NCI-H1417 (cell line): ENCODE results near the gene SYS1.

Experiments used
- DNase-seq, 3 experiments: peaks; one replicate each; lab custom pipeline; 2025; lab: John Stamatoyannopoulos, UW

Gene SYS1

DNA sequence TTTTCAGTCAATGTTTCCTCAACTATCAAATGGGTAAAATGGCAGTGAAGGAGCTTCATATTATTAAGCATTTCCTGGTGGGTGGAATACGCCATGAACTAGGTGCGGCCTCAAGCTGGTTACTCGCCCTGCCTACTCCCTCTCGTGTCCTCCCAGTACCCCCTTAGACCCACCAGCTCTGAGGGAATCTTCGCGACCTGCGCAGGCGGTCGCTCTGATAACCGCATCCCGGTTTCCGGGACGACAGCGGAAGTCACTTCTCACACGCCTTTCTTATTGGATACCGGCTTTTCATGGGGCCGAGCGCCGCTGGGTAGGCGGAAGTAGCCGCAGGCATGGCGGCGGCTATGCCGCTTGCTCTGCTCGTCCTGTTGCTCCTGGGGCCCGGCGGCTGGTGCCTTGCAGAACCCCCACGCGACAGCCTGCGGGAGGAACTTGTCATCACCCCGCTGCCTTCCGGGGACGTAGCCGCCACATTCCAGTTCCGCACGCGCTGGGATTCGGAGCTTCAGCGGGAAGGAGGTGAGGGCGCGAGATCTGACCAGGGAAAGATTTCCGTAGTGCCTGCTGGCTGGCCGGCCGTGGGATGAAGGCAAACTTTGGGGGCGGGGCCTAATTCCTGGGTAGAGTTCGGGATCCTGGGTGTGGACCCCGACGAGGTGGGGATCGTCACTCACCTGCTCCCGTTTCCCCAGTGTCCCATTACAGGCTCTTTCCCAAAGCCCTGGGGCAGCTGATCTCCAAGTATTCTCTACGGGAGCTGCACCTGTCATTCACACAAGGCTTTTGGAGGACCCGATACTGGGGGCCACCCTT, 53.1 kb downstream of the SYS1 start, which contains the start of gene PIGT:
PIGT (plus strand) TSS at position 320 of the 816 bp plus-strand sequence; CDS start at position 336, 16 bp downstream.
- DNase-seq = peak; percentile 81 to 94 (median 87)

DNA sequence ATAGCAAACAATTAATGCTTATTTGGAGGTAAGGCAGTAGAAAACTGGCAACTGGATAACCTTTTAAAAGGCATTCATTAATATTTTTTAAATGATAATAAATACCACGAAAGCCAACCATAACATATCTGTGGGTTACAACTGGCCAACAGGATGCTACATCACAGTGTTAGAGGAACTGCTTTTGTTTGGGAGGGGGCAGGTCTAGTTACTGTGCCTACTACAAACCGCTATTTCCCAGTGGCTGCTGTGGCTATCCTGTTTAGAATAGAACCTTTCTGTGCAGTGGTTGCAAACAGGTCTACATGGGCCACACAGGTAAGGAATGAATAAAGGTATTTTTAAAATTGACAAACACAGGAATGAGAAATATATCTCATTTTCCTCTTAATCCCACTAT, 54.0 kb downstream of the SYS1 start:
- no peak for DNase-seq
